GM12801 (cell line): ENCODE results near the gene QSOX1.

ENCODE experiments used
- TF ChIP-seq, protein P1 (sequence below): IDR thresholded peaks from one replicate; pipeline ENCODE4 v1.5.1; 2011; ENCODE audit warnings: control low read depth; ENCODE audit not compliant: insufficient read length; ENCODE audit errors: extremely low read depth

The QSOX1 gene

DNA sequence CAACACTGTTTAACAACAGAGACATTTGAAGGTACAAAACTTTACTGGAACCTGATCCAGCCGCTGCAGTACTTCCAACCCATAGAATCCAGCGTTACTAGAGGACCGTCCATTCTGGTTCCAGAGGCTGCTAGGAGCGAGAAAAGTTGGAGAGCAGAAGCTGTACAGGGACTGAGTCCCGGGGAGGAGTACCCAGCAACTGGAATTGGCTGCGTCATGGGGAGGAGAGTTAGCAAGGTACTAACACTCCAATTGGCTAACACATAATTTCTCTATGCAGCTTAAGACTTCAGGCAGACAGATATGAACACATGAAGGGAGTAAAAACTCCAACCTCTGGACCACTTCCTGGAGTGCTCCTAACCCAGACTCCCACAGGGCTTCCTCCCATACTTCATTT is 2.1 kb upstream of the QSOX1 start:
- TF ChIP-seq, protein P1, sequence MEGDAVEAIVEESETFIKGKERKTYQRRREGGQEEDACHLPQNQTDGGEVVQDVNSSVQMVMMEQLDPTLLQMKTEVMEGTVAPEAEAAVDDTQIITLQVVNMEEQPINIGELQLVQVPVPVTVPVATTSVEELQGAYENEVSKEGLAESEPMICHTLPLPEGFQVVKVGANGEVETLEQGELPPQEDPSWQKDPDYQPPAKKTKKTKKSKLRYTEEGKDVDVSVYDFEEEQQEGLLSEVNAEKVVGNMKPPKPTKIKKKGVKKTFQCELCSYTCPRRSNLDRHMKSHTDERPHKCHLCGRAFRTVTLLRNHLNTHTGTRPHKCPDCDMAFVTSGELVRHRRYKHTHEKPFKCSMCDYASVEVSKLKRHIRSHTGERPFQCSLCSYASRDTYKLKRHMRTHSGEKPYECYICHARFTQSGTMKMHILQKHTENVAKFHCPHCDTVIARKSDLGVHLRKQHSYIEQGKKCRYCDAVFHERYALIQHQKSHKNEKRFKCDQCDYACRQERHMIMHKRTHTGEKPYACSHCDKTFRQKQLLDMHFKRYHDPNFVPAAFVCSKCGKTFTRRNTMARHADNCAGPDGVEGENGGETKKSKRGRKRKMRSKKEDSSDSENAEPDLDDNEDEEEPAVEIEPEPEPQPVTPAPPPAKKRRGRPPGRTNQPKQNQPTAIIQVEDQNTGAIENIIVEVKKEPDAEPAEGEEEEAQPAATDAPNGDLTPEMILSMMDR = no peak

DNA sequence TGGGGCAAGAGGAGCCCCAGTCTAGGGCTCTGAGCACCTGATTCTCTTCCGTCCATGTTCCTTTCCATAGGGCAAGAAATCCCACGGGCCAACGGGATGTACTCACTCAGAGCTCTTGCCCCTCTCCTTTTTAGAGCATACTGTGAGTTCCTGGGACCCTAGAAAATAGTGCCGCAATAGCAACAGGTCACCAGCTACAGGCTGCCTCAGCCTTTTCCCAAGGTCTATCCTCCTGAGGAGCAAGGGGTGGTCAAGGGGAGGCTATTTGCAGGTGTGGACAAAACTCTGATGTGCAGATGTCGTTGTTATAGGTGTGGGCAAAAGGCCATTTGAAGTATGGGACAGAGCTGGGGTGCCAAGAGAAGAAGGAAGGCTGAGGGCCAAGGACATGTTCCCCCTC is 1.6 kb upstream of the QSOX1 start:
- TF ChIP-seq, protein P1 = no peak

DNA sequence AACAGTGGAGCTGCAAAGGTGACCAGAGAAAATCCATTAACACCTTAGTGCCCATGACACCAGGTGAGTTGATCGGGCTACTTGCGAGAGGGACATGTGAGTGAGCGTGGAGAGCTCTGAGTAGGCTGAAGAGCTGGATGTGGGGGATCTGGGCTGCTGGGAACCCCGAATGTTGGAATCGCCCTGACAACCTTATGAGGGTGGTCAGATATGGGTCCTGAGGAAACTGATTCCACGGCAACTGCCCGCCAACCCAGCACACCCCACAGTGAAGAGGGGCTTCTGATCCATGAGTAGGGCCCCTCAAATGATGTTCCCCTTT is 705 bp upstream of the QSOX1 start:
- TF ChIP-seq, protein P1 = no peak

DNA sequence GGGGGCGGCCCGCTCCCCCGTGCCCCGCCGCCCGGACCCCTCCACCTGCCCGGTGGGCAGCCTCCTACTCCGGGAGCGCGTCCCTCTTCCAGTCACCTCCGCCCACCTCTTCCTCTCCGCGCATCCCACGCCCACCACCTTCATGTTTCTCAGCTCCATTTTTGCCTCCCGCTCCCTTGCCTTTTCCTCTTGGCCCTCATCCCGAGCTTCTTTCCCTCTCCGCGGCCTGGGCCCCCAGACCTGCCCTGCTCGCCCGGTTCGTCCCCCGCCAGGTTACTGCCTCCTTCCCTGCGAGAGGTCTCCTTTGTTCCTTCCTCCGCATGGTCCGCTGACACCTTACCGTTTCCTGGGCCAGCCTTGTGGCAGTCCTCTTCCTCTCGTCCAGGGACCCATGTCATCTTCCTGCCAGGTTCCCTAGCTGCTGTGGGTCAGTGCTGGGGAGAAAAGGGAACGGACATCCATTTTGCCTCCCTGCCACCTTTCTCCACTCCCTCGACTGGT is 563 bp downstream of the QSOX1 start:
- TF ChIP-seq, protein P1 = no peak

DNA sequence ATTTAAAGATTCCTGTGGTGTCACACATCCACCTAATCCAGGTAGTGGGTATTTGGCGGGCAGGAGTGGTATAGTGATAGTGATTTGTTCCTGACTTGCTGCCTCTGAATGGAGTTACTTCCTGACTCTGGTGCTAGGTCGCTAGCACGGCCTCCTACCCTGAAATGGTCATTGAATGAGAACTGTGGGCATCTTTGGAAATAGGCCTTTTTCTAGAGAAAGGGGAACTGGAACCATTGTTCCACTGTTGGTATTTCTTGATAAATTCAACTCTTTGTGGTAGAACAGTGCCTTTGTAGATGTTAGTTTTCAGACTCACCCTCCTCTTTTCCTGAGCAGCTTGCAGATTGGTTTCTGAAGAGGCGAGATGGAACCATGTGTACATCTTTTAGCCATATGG is 1.5 kb downstream of the QSOX1 start:
- TF ChIP-seq, protein P1 = no peak

DNA sequence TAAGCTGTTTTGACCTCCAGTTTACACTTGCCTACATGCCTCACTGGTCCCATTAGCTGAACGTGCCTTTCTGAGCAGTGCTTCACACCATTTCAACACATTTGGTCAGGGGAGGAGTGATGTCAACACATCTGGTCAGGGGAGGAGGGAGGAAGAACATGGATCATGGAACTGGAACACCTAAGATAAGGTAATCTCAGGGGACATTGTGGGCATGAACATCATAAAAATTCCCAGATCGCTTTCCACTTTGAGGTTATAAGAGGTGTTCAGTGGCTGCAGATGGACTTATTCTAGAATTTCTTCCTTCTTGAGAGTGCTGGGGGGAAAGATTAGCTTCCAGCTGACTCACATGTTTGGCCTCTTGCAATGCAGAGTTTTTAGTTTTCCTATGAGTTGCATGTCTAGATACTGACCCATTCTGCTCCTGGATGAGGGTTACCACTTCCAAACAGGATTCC is 2.0 kb downstream of the QSOX1 start:
- TF ChIP-seq, protein P1 = no peak

DNA sequence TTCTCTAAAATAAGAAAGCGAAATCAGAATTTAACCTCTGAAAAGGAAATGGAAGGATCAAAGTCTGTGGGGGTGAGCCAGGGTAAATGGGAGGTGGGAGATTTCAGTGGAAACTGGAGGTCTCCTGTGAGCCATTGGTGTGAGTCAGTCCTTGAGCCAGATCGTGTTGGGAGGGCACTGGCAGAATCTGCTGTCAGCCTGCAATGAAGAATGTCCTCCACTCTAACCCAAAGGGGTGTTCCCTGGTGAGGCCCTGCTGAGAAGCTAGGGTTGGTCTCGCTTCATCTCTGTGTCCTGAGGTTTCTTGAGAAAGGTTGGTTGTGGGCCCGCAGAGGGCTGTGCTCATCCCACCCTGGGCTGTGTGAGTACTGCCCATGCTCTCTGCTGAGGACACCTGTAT is 2.4 kb downstream of the QSOX1 start:
- TF ChIP-seq, protein P1 = no peak
